Measurements from ENCODE around the gene BCL11B.

BCL11B gene

GRCh38 chr14:99244941-99245563 is 26.9 kb downstream of the BCL11B start:
- TF ChIP-seq, protein P1, sequence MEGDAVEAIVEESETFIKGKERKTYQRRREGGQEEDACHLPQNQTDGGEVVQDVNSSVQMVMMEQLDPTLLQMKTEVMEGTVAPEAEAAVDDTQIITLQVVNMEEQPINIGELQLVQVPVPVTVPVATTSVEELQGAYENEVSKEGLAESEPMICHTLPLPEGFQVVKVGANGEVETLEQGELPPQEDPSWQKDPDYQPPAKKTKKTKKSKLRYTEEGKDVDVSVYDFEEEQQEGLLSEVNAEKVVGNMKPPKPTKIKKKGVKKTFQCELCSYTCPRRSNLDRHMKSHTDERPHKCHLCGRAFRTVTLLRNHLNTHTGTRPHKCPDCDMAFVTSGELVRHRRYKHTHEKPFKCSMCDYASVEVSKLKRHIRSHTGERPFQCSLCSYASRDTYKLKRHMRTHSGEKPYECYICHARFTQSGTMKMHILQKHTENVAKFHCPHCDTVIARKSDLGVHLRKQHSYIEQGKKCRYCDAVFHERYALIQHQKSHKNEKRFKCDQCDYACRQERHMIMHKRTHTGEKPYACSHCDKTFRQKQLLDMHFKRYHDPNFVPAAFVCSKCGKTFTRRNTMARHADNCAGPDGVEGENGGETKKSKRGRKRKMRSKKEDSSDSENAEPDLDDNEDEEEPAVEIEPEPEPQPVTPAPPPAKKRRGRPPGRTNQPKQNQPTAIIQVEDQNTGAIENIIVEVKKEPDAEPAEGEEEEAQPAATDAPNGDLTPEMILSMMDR (IDR thresholded peaks at IDR 0.05; ENCODE audit: low read depth, low read length, missing control alignments), result no peak
- H3K4me3 ChIP-seq (replicated peaks; ENCODE audit: low read depth, low read length), result no peak overlapping the region
- no peak for DNase-seq (ENCODE audit: extremely low read depth, low read depth)

DNA sequence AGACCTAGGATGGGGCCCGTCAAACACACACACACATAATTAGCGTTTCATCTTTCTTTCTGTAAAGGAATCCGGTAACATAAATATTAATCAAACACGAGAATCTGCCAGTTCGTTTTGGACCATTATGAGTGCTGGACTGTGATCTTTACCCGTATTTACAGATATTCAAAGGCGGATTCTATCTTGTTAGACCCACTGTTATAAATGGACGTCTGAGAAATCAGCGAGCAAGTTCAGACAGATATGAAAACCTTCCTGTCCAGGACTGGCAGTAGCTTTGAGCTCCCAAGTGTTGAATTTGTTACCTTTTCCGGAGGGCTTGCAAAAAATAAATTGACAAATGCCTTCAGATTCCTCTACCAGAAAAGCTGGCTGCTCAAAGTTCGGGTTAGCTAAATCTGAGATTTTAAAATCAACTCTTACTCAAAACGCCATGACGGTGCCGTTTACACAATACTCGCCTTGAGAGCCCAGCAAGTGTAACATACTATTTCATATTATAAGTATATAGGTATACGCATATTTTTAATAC is 27.6 kb downstream of the BCL11B start:
- no peak overlapping the region for H3K4me3 ChIP-seq (replicated peaks; ENCODE audit: low read depth, low read length)
- no peak for DNase-seq (ENCODE audit: extremely low read depth, low read depth)
- TF ChIP-seq, protein P1 (IDR thresholded peaks at IDR 0.05; ENCODE audit: low read depth, low read length, missing control alignments), result no peak

DNA sequence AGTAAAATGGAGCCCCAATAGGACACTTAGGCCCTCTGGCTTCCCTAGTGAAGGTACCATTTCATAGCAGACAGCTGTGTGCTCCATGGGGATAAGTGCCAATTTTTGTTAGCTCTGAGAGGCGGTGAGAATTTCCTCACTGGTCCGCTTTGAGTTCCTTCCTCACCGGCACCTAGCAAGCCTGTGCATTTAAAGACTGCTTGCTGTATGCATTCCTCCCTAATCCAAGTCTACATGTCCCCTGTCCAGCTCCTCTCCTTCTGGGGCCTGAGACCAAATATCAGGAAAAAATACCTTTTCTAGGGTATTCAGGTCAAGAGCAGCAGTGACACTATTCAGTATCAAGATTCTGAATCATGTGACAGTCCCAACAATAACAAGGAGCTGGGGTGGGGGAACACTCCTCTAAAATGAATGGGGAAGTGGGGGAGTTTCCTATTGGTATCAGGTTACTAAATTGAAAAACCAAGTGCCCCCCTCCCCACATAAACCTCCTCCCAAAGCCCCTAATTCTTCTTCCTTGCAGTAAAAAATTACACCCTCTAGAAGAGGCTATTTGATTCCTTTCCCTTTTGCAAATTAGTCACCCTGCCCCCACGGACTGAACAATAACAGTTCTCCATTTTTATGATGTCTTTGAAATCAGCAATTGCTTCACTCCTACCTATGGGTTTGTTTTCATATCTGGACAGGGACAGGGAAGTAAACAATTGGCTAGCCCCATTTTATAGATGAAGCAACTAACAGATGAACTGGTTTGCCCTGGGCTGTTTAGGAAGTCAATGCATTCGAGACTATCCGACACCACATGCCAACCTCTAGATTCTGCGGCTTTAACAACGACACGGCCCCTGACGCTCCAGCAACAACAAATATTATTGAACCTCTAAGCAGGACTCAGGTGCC is 28.9 kb downstream of the BCL11B start:
- TF ChIP-seq, protein P1 (IDR thresholded peaks at IDR 0.05; ENCODE audit: low read depth, low read length, missing control alignments), result no peak
- H3K4me3 ChIP-seq (replicated peaks; ENCODE audit: low read depth, low read length), result no peak overlapping the region
- no peak for DNase-seq (ENCODE audit: extremely low read depth, low read depth)

- TF ChIP-seq, protein P1 (IDR thresholded peaks at IDR 0.05; ENCODE audit: low read depth, low read length, missing control alignments), result no peak
- no peak for DNase-seq (ENCODE audit: extremely low read depth, low read depth)
Observed at GRCh38 chr14:99242238-99242637, 29.8 kb downstream of the BCL11B start.

GRCh38 chr14:99241325-99242010 is 30.5 kb downstream of the BCL11B start:
- no peak for DNase-seq (ENCODE audit: extremely low read depth, low read depth)
- TF ChIP-seq, protein P1 (IDR thresholded peaks at IDR 0.05; ENCODE audit: low read depth, low read length, missing control alignments), result no peak
- H3K4me3 ChIP-seq (replicated peaks; ENCODE audit: low read depth, low read length), result no peak overlapping the region

More at GRCh38 chr14:99242238-99242637, 29.8 kb downstream of the BCL11B start:
- H3K4me3 ChIP-seq (replicated peaks; ENCODE audit: low read depth, low read length), result no peak overlapping the region

DNA sequence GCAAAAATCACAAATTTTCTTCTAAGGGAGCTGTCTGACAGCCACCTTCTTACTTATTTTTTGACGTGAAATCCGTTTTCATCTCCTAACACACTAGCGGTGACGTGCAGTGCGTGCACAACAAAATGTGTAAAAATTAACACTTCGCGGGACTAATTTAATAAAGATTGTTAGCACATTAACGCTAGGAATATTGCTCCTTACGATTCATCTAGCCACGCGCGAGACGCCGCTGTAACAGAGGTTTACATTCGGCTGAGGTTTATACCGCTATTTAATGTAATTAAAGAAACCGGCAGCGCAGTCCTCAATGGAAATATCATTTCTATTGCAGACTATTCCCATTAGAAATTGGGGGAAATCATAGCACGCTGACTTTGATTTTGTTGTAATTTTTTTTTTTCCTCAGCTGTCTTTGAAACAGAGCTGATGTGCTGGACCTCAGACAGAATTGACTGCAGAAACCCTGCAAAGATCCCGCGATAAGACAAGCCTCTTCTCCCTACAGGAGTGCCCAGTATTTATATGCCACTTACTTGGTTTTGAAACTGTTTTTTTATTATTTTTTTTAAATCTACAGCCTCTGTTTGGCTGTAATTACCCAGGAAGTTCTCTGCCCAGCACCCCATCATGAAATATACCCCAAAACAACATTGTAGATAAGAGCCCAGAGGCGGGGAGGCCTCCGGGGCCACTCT is 31.2 kb downstream of the BCL11B start:
- TF ChIP-seq, protein P1 (IDR thresholded peaks at IDR 0.05; ENCODE audit: low read depth, low read length, missing control alignments), result no peak
- no peak for DNase-seq (ENCODE audit: extremely low read depth, low read depth)
- no peak overlapping the region for H3K4me3 ChIP-seq (replicated peaks; ENCODE audit: low read depth, low read length)

Measured in HFF-Myc (cell line).